Heart left ventricle (tissue), 13 donors: ENCODE results near the gene GHRL.

Experiments
- CTCF ChIP-seq, 12 donors: fragments of 200-600 bp; sonication (generic) in 4 of 12; IDR thresholded peaks; one replicate each; pipeline versions ENCODE4 v1.5.0 to v1.8.0; 2018 to 2022; ENCODE audit warnings: antibody characterized with exemption in 12 of 12, mild to moderate bottlenecking in 5 of 12
- POLR2A ChIP-seq, 2 donors: fragments of 450-650 bp; IDR thresholded peaks; one replicate each; pipeline ENCODE4 v1.6.1; 2017; ENCODE audit warnings: antibody characterized with exemption in 2 of 2, mild to moderate bottlenecking in 2 of 2, moderate library complexity in 2 of 2
- donor health status: ischemic (EF 13 %, LVEDD 7.1; RV severe dilation, severe dysfunction).
- donor health status: DM: no; HTN: yes; CAD: no.
- donor health status: DM: no; HTN: no; CAD: no.
- donor health status: ischemic (EF 25% LVEDD 6.9; RV normal size, moderate dysfunction).
- donor health status: ischemic (EF 25% LVEDD 5.7; RV mildly dilated, moderate dysfunction).
- donor health status: ischemic (EF 35%, LVEDD 5.7; RV mildly dilated, moderate dysfunction).
- donor health status: nonischemic (EF 11% LVEDD 7.7; RV severe dilation, severe dysfunction).
- donor health status: DM: yes; HTN: yes; CAD: no.
- donor health status: PGD.
- donor health status: ischemic (EF 29% LVEDD 5.4; RV normal size, mild dysfunction).
- donor health status: nonischemic (EF 23%, LVEDD 6.1; RV moderate dilation, normal function).

- TF ChIP-seq CTCF (IDR thresholded peaks at IDR 0.05) (no peak), POLR2A (IDR thresholded peaks at IDR 0.05) (no peak)
Observed at GRCh38 chr3:10309736-10310135, 17.0 kb upstream of the GHRL start.
